ENCODE results near the gene CRISP2.

Gene CRISP2

GRCh38 chr6:49646942-49647341 lies 66.4 kb downstream of the CRISP2 start:
- H3K4me1 ChIP-seq = no peaks in the 10 kb centered on the region
- H3K27me3 ChIP-seq (ENCODE audit: low read depth) = no peaks in the 10 kb centered on the region
- no peak overlapping the region for H3K4me3 ChIP-seq
- no peak for DNase-seq (ENCODE audit: low spot score in 2 of 2)
- H3K36me3 ChIP-seq (replicated peaks) = no peaks in the 10 kb centered on the region
- in situ Hi-C loops (cut with MboI; ENCODE audit: low sequenced_read_pairs) = no loop called here
- H3K9me3 ChIP-seq = no peaks in the 10 kb centered on the region

- Histone ChIP-seq H3K27me3 (ENCODE audit: low read depth) (no peaks in the 10 kb centered on the region), H3K4me3 (no peak overlapping the region), H3K36me3 (replicated peaks) (no peaks in the 10 kb centered on the region), H3K9me3 (no peaks in the 10 kb centered on the region), H3K4me1 (no peaks in the 10 kb centered on the region)
- no peak for DNase-seq (ENCODE audit: low spot score in 2 of 2)
- in situ Hi-C loops (cut with MboI; ENCODE audit: low sequenced_read_pairs) = no loop called here
Observed at GRCh38 chr6:49646130-49646824, 67.1 kb downstream of the CRISP2 start.

GRCh38 chr6:49645139-49645538 lies 68.2 kb downstream of the CRISP2 start:
- in situ Hi-C loops (cut with MboI; ENCODE audit: low sequenced_read_pairs) = no loop called here
- no peak for DNase-seq (ENCODE audit: low spot score in 2 of 2)
- H3K9me3 ChIP-seq = no peaks in the 10 kb centered on the region

More at GRCh38 chr6:49645139-49645538, 68.2 kb downstream of the CRISP2 start:
- no peak overlapping the region for H3K4me3 ChIP-seq
- no peaks in the 10 kb centered on the region for H3K4me1 ChIP-seq
- H3K36me3 ChIP-seq (replicated peaks) = no peaks in the 10 kb centered on the region
- H3K27me3 ChIP-seq (ENCODE audit: low read depth) = no peaks in the 10 kb centered on the region

All from HAP-1 (cell line).